CD4-positive, alpha-beta T cell treated with Interferon gamma for 1 hour (primary cell): ENCODE data around the gene KCNA2.

ENCODE experiments used
- DNase-seq: peaks from one replicate; pipeline ENCODE4 v3.0.0-alpha.2; 2020

The KCNA2 gene

GRCh38 chr1:110601332-110601731 lies 4.8 kb downstream of the KCNA2 start:
- DNase-seq = no peak

- DNase-seq = no peak
Measured at GRCh38 chr1:110600716-110601115, 5.4 kb downstream of the KCNA2 start.

GRCh38 chr1:110597966-110598365 lies 8.2 kb downstream of the KCNA2 start:
- no peak for DNase-seq

- DNase-seq = no peak
Measured at GRCh38 chr1:110596312-110596711, 9.8 kb downstream of the KCNA2 start.

- DNase-seq = no peak
Measured at GRCh38 chr1:110595353-110595710, 10.8 kb downstream of the KCNA2 start.

- no peak for DNase-seq
Measured at GRCh38 chr1:110594456-110595352, 11.5 kb downstream of the KCNA2 start.

- DNase-seq = no peak
Measured at GRCh38 chr1:110593902-110594301, 12.3 kb downstream of the KCNA2 start.

GRCh38 chr1:110591956-110592355 lies 14.2 kb downstream of the KCNA2 start:
- DNase-seq = no peak

- no peak for DNase-seq
Measured at GRCh38 chr1:110588991-110589390, 17.2 kb downstream of the KCNA2 start.

GRCh38 chr1:110588486-110588885 lies 17.7 kb downstream of the KCNA2 start:
- no peak for DNase-seq

- DNase-seq = no peak
Measured at GRCh38 chr1:110587906-110588305, 18.3 kb downstream of the KCNA2 start.

- no peak for DNase-seq
Measured at GRCh38 chr1:110585481-110585880, 20.7 kb downstream of the KCNA2 start.

GRCh38 chr1:110584045-110584444 lies 22.1 kb downstream of the KCNA2 start:
- DNase-seq = no peak

- DNase-seq = no peak
Measured at GRCh38 chr1:110583505-110583904, 22.7 kb downstream of the KCNA2 start.

- DNase-seq = no peak
Measured at GRCh38 chr1:110582378-110582777, 23.8 kb downstream of the KCNA2 start.

GRCh38 chr1:110581682-110582145 lies 24.4 kb downstream of the KCNA2 start:
- no peak for DNase-seq

- no peak for DNase-seq
Measured at GRCh38 chr1:110580244-110580643, 25.9 kb downstream of the KCNA2 start.

- no peak for DNase-seq
Measured at GRCh38 chr1:110579460-110579859, 26.7 kb downstream of the KCNA2 start.

GRCh38 chr1:110576441-110576840 lies 29.7 kb downstream of the KCNA2 start:
- DNase-seq = no peak

- DNase-seq = no peak
Measured at GRCh38 chr1:110573314-110573713, 32.8 kb downstream of the KCNA2 start.

- no peak for DNase-seq
Measured at GRCh38 chr1:110572751-110573150, 33.4 kb downstream of the KCNA2 start.

GRCh38 chr1:110570901-110571300 lies 35.3 kb downstream of the KCNA2 start:
- DNase-seq = no peak

- DNase-seq = no peak
Measured at GRCh38 chr1:110570307-110570706, 35.9 kb downstream of the KCNA2 start.

GRCh38 chr1:110566836-110567235 lies 39.3 kb downstream of the KCNA2 start:
- no peak for DNase-seq

GRCh38 chr1:110565565-110565964 lies 40.6 kb downstream of the KCNA2 start:
- DNase-seq = no peak
